ELF-1 (cell line): Measurements from ENCODE around the gene HDGF.

Experiments used
- DNase-seq: peaks from one replicate; pipeline ENCODE4 v3.0.0-alpha.2; 2016; ENCODE audit warnings: low read depth, low spot score

HDGF gene

DNA sequence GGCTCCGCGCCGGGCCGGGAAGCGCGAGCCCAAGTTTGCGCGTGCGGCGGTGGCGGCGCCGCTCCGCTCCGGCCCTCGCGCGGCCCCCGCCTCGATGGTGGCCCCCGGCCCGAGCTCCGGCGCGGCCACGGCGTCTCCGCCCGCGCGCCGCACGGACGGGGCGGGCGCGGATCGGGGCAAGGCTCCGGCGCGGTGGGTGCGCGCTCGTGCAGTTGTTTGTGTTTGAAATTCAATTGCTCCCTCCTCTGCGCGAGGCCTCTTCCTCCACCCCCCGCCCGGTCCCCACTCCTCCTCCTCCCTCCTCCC, at the start of gene HDGF:
Gene HDGF (minus strand): TSS at position 225 of the 306 bp plus-strand sequence. CDS start 246 bp downstream, outside the sequence.
- DNase-seq, result no peak

DNA sequence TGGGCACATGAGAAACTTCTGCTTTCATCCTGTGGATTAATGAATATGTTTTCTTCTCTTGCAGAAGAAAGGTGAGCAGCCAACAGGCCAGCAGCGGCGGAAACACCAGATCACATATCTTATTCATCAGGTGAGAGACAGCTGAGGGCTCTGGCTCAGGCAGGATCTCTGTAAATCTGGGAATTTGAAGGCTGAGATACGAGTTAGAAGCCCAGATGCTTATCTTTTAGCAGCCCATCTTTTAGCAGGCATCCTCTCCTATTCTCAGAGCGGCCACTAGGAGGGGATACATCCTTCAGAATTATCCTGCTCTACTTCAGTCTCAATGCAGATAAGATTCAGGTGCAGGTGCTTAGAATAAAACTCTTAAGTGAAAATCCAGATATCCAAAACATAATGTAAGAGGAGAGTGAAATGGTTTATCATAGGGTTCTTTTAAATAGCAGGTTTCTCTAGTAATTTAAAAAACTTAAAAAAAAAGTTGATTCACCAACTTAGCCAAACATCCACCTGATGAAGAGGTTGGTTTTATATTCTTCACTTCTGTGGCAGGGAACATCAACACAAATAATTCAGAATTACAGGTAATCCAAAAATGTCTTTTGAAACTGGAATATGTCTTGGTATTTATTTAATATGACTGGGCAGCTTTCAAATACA, 45.9 kb upstream of the HDGF start:
- peak; percentile 64 for DNase-seq

DNA sequence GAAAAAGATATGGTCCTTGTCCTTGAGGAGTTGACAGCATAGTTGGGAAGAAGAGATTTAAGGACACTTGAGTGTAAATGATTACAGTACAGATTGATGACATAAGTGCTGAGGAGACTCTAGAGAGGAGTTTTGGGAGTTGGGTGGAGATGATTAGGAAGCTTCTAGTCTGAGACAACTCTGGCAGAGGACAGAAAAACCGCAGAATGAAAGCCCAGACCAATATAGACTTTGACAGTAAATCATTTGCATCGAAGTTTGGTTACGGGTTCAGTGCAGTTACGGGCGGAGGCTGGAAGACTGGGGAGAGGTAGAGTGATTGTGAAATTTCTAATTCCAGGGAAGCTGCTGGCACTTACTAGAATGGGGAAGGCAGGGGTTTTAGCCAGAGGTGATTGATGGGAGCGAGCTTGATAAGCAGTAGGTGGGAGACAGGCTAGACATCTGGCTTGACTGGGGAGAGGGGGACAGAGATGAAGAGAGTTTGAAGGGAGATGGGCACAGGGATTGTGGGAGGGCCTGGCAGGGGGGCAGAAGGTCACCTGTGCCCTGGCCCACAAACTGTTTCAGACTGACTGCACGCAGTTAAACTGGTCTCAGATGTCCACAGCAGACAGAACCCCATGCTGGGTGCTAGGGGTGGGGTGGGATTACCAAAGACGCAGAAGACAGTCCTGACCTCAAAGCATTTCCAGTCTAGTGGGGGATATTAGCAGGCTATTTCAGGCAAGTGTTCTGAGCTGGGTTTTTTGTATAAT, 45.0 kb upstream of the HDGF start:
- no peak for DNase-seq

DNA sequence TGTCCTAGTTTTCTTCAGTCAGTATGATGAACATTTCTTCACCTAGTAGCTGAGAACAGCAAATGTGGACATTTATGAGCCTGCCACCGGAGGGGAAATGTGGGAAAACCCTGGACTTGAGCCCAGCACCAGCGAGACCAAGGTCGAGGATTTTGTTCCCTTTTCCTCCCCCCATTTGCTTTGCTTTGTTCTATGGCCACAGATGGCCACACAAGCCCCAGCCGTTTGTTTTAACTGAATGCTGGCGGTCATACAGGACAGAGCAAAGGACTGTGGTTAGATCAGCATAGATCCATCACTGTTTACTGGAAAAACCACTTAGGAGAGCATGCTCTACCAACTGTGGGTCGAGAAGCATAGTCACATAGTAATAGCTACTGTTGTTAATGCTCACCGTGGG, 44.3 kb upstream of the HDGF start:
- DNase-seq, result no peak

DNA sequence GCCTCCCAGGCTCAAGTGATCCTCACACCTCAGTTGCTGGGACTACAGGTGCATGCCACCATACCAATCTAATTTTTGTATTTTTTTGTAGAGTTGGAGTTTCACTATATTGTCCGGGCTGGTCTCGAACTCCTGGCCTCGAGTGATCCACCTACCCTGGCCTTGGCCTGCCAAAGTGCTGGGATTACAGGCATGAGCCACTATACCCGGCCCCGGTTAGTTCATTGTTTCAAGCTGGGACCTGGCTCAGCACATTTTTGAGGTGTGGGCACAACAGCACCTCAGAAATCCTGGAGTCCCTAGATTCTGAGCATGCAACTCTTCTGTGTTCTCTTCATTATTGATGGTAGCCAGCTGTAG, 43.9 kb upstream of the HDGF start:
- no peak for DNase-seq

DNA sequence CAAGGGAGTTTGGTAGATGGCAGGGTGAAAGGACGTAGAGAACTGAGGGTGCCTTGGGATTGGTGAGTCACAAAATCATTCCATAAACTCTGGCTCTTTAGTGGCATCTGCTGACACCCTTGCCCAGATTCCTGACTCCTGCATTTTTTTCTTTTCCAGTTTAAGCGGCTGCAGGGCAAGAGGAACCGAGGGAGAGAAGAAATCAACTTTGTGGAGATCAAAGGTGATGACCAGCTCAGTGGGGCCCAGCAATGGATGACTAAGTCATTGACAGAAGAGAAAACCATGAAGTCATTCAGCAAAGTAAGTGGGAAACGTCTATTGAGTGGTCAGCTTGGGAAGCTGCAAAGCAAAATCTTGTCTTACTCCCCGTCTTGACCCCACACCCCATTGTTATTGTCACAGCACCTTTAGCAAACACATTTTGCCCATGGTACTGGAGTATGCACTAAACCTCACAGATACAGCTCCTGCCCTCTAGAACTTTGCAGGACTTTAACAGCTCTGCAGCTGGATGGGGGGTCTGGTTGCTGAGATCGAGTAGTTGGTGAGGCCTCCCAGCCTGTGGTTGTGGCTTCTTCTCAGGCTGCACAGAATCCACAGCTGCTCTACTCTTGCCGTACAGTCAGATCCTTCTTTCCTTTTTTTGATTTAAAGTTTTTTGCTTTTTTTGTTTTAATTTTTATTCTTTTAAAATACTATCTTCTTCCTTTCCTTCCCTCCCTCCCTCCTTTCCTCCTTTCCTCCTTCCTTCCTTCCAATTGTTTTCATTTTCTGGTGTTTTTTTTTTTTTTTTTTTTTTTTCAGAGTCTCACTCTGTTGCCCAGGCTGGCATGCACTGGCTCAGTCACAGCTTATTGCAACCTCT, 43.3 kb upstream of the HDGF start:
- no peak for DNase-seq

DNA sequence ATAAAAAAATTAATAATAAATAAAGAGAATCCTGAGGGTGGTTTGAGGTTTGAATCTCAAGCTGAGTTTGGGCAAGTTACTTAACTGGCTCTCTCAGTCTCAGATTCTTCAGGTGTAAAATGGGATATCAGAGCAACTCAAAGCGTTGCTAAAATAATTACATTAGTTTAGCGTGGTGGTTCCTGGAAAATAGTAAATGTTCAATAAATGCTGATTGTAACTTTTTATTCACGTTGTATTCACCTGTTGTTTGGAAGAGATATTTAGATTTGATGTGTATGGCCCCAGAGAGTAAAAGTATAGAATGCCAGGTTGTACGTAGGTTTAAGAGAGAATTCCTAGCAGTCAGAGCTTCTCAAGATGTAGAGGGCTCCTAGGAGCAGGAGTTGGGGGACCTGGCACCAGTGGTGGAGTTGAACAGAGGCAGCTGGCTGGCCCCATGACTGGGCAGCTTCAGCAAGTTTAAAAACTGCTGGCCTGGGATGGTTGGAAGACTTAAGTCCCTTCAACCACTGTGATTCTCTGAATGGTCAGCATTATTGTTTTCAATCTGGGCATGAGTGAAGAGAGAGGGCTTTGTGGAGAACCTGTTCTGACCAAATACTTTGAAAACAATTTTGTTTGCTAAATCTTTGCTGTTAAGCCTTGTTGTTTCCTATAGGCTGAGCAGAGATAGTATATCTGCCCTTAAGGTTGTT, 38.3 kb upstream of the HDGF start:
- DNase-seq, result no peak

DNA sequence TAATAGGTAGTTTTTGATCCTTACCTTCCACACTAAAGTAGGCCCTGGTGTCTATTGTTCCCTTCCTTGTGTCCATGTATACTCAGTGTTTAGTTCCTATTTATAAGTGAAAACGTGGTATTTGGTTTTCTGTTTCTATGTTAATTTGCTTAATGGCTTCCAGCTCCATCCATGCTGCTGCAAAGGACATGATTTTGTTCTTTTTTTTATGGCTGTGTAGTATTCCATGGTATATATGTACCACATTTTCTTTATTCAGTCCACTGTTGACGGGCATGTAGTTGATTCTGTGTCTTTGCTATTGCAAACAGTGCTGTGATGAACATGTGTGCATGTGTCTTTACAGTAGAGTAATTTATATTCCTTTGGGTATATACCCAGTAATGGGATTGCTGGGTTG, 36.7 kb upstream of the HDGF start:
- no peak for DNase-seq

DNA sequence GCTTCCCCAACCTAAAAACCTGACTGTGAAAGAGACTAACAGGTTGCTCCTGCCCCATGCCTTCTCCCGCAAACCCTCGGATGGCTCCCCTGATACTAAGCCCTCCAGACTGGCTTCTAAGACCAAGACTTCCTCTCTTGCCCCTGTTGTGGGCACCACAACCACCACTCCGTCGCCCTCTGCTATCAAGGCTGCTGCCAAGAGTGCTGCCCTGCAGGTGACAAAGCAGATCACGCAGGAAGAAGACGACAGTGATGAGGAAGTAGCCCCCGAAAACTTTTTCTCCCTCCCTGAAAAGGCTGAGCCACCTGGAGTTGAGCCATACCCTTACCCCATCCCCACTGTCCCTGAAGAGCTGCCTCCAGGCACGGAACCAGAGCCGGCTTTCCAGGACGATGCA, 35.2 kb upstream of the HDGF start:
- no peak for DNase-seq

DNA sequence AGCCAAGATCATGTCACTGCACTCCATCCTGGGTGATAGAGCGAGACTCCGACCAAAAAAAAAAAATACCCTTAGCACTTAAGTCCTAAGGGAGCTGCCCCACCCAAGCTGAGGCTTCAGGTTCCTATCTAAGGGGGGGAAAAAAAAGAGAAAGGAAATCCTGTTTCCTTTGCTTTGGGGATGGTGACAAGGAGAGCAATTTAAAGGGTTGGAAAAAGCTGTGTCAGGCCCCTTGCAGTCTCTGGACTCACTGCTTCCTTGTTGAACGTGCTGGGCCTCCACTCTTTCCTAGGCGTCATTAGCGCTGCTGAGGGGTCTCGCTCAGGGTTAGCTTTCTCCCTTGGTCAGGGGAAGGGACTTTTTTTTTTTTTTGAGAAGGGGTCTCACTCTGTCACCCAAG, 34.0 kb upstream of the HDGF start:
- DNase-seq, result no peak

DNA sequence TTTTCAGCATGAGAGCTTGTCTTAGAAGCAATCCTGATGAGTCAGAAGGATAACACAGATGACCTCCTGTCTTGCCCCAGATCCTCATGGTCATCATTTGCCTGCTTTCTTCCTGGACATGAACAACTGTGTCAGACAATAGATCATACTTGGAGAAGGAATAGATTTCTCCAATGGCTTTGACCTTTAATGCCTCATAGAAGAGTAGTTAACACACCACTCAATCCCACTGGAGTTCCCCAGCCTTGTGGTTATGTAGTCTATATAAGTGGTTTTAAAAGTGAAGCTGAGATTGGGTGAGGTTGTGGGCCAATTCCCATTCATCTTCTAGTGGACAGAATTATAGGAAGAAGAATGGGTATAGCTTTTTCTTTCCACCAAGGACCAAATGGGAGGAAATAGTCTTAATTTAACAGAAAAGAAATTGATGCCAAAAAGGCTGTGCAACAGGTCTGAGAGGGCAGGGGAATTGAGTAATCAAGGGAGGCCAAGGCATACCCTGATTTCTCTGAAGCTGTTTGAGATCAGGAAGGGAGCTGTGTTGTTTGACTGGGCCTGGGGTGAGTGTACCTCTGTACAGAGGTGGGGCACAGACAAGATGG, 30.2 kb upstream of the HDGF start:
- no peak for DNase-seq

DNA sequence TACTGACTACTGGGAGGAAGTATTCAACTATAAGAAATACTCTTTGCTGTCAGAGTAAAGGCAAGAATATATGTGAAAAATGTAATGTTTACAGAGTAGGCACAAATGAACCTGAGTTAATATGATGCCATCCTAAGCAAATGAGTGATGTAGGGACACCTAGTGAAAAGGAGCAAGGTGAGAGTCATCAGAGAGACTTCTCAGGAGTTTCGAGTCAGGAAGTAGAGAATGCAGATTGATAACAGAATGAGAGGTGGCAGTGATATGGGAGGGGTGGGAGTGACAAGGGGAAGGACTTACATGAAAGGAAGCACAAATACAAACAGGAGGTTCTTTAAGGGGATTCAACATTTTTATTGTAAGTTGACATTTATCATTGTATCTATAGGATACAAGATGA, 26.1 kb upstream of the HDGF start:
- DNase-seq, result no peak

DNA sequence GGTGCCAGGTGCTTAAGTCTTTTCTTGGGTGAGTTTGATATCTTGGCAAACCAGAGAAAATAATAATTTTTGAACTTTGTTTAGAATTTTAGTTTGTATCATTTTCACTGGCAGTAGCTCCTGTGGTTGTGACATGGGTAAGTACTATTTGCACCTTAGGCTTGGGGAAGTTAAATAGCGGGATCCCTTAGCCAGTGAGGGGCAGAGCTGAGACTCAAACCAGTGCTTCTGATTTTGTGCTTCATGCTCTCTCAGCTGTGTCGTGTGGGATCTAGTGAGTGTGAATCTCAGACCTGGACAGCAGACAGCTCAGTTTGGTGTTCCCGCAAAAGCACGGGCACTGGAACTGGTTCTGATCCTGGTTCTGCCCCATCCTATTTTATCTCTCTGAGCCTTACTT, 25.5 kb upstream of the HDGF start:
- no peak for DNase-seq

DNA sequence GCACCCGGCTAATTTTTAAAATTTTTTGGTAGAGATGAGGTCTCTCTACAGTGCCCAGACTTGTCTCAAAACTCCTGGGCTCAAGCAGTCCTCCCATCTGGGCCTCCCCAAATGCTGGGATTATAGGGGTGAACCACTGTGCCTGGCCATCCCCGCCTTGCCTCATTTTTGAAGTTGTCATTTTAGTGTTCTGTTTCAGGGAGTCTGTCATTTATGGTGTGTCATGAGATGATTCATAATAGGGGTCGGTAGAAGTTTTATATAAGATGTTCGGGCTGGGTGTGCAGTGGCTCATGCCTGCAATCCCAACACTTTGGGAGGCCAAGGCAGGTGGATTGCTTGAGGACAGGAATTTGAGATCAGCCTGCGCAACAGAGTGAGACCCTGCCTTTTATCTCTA, 24.3 kb upstream of the HDGF start:
- no peak for DNase-seq

DNA sequence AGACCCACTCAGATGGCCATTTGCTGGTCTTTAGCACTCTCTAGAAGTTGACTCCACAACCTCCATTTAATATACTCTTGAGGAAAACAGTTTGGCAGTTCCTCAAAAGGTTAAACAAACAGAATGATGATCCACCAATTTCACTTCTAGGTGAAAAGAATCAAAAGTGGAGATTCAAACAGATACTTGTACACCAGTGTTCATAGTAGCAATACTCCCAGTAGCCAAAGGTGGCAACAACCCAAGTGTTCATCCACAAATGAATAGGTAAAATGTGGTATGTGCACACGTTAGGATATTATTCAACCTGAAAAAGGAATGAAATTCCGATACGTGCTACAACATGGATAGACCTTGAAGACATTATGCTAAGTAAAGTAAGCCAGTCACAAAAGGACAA, 22.1 kb upstream of the HDGF start:
- DNase-seq, result no peak

DNA sequence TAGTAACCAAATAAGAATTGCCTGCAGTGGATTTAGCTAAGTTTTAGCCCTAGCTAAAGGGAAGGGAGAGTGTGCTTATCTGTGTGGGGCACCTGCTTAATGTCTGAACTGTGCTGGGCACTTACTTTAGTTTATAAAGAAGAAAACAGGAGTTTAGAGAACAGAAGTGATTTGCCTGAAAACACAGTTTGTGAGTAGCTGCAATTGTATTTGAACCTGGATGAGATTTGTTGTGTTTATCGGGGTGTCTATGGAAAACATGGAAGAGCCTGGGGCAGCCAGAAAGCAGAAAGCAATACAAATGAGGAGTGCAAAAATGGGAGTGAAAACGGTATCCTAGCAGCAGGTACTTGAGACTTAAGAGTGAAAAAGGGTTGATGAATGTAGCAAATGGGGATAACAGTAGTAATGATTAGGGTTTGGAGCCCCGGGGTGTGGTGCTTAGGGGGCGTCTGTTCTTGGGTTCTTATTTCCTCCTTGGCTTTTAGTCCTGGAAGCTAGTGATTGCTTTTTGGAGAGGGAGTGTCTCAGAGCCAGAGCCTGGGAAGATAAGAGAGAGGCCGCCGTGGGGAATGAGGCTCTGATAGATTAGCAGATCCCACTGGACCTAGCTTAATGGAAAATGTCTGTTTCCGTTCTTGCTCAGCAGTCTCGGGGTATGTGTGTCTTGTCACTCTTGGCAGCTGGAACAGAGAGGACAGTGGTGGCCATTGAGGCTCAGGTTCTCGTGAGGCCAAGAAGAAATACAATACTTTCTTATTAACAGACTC, 21.4 kb upstream of the HDGF start:
- DNase-seq, result peak; percentile 63

DNA sequence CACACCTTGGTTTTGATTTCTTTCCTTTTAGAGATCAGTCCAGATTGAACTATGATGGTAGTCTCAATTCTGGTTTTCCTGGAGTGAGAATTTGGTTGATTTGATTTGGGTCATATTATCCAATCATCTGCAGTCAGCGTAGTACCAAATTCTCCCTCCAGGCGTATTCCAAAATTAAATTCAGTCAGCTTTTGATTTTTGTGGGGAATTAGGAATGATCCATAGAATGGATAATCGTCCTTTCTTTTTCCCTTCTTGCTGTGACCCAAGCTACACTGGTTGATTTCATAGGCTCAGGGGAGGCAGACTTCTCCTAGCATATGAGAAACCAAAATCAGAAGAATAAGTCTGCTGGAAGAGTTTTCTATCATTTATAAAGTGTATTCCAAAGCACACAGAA, 20.7 kb upstream of the HDGF start:
- DNase-seq, result no peak

DNA sequence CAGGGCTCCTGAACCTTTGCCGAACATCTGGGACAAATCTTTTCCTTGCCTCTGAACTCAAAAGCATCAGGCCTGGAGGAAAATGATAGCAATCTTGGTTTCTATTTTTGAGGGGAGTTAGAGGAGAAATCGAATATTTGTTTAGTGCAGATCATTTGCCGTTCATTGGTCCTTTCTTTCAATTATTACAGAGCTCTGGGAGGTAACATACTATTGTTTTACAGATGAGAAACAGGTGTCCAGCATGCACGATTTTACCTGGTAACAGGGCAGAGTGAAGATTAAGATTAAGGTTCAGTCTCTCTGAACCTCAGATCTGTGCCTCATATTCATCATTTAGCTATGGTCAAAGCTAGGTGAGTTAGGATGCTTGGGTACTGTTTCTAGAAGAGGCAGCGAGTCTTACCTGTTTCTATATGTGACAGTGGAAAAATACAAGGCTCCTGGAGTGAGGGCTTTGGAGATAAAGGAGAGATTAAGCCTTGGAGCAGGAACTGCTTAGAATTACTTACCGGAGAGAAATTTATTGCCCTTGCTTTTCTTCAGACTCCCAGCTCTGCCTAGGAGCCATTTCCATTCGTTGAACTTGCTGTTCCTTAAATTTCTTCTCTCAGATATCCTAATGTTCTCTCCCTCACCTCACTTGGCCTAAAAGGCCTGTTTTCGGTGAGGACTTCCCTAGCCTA, 17.3 kb upstream of the HDGF start:
- peak; percentile 21 for DNase-seq

DNA sequence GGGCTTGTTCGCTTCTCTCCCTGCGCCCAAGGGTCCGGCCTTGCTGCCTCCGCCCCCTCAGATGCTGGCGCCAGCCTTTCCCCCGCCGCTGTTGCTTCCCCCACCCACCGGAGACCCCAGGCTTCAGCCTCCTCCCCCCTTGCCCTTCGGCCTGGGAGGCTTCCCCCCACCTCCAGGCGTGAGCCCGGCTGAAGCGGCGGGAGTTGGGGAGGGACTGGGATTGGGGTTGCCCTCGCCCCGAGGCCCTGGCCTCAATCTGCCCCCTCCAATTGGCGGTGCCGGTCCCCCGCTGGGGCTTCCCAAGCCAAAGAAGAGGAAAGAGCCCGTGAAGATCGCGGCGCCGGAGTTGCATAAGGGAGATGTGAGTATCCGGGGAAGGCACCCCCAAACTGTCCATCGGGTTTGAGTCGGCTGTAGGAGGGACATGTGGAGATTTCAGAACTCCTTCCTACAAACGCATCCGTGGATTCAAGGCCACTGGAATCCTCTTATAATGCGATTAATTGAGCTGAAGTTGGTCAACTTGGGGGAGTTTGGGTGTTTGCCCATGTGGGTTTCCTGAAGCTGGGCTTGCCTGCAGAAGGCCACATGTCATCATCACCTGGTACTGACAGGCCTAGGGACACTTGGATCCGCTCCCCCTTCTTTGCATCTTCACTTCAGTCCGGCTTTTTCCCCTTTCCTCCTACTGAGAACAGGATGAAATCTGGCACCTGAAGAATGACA, 16.6 kb upstream of the HDGF start:
- DNase-seq, result peak; percentile 40
